COLO829 (cell line): ENCODE data around the gene SH3RF3.

ENCODE experiments used
- DNase-seq: peaks from one replicate; pipeline ENCODE4 v3.0.0; 2012; ENCODE audit warnings: low spot score

The SH3RF3 gene

DNA sequence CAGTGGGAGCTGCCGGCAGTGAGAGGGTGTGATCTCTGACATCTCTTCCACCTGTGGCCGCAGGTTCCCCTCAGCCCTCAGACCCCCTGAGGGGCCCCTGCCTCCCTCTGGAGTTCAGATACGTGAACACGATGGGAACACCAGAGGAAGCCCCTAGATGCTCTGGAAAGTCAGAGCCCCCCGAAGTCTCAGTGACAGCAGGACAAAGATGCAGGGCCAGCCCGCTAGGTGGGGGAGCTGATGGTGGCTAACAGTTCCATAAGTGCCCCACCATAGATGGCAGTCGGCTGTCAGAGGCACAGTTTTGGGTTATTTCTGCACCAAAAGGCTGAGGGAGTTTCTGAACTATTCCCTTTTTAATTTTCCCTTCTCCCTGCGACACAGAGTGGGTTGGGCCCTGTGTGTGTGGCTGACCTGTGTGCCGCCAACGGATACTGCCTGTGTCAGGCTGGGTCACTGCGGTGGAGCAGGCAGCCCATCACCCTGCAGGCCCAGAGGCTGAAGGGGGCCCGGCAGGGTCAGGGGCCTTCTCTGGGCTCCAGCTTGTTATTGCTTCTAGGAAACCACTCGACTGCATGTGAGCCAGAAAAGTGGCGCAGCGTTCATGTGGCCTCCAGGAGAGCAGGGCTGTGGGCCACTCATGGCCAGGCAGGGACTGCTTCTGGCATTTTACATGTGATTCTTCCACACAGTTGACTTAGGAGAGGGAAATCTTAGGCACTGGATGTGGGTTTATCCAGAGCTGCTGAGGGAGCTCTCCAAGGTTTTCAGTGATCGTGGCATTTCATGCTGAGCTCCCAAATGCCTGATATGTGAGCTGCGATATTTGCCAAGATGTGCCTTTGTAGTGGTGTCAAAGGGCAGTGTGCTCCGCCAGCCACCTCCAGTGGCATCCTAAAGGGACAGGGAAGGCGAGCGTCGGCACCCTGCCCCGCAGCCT lies 225.1 kb downstream of the SH3RF3 start:
- no peak for DNase-seq

- DNase-seq, result no peak
These were observed 226.3 kb downstream of the SH3RF3 start for GRCh38 chr2:109355192-109355843.

DNA sequence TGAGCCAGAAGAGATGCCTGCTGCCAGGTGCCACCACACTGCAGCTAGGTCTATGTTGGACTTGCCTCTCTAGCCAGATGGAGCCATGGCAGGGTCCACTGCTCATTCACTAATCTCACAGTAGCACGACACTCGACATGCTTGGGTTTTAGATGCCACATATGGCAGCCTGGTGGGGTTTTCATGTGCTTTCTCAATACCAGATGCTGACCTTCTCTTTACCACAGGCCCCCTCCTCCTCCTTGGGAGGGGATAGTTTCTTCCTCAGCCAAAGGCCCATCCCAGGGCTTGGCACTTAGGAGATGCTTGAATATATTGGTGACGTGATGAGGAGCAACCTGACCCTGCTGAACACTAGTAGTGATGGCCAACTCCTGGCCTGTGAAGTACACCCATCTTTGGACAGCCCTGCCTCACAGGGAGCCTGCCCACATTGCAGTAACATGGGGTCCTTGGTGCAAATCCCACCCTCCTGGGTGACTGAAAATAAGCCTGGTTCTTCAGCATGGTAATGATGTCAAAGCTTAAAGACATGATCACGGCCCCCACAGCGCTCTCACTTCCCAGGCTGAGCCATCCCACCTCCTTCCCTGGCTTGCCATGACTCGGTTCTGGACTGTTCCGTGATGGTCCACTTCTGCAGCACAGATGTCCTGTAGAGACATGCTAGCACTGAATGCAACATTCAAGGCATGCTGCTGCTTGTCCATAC lies 227.5 kb downstream of the SH3RF3 start:
- DNase-seq, result no peak

DNA sequence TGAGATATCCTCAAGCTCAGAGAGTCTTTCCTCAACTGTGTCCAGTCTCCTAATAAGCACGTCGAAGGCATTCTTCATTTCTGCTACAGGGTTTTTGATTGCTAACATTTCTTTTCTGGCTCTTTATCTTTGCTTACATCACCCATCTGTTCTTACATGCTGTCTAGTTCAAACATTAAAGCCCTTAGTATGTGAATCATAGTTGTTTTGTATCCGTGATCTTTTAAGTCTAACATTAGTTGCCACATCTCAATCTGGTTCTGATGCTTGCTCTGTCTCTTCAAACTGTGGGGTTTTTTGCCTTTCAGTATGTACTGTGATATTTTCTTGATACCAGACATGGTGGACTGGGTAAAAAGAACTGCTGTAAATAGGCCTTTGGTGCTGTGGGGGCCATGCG lies 235.2 kb downstream of the SH3RF3 start:
- DNase-seq, result no peak

- DNase-seq, result no peak
These were observed 236.1 kb downstream of the SH3RF3 start for GRCh38 chr2:109365131-109365530.

- DNase-seq, result no peak
These were observed 238.7 kb downstream of the SH3RF3 start for GRCh38 chr2:109367683-109368082.

- DNase-seq, result no peak
These were observed 239.8 kb downstream of the SH3RF3 start for GRCh38 chr2:109368798-109369197.

DNA sequence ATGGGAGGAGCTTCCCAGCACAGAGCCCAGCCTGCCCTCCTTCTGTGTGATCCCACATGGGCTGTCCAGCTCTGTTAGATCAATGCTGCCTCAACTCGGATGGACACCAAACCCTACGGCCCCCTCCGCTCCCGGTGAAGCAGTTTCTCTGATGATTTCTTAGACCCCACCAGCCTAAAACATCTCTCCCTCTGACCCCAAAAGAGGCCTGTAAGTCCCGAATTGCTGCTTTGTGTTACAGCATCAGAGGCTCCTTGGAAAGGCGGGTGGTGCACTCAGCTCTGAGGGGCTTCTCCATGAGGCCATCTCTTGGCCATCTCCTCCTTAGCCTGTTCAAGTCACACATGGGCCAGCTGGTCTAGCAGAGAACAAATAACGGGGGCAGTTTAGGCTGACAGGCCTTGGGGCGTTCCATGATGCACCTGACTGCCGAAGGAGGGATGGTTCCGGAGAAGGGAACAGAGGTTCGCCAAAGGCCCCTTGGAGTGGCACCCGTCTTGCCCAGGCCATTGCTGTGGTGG lies 240.7 kb downstream of the SH3RF3 start:
- no peak for DNase-seq

GRCh38 chr2:109370399-109371035 lies 241.5 kb downstream of the SH3RF3 start:
- DNase-seq, result no peak

DNA sequence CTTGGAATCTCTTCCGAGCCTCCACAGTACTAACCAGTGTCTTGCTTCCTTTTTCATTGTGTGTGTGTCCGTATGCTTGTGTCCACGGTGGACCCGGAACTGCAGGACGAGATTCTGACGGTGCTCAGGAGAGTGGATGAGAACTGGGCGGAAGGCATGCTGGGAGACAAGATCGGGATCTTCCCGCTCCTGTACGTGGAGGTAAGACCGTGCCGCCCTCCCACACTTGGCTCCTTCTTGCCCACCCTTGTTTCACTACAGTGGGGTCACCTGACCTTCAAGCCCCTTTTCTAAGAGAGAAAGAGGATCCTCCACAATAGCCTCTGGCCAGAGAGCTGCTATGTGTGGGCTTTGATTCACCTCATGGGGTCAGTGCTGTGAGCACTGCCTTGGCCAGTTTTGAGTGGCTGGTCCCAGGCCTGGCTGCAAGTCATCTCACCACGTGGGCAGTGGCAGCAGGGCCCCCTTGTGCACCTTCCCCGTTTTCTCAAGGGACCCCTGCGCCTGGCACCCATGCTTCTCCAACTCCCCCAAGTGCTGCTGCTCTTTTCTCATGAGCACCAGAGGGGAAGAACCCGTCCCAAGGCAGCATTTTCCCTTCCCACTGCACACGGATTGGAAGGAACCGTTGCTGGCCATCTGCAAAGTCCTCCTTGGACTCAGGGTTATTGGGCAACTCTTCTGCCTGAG lies 242.6 kb downstream of the SH3RF3 start:
- DNase-seq, result no peak

DNA sequence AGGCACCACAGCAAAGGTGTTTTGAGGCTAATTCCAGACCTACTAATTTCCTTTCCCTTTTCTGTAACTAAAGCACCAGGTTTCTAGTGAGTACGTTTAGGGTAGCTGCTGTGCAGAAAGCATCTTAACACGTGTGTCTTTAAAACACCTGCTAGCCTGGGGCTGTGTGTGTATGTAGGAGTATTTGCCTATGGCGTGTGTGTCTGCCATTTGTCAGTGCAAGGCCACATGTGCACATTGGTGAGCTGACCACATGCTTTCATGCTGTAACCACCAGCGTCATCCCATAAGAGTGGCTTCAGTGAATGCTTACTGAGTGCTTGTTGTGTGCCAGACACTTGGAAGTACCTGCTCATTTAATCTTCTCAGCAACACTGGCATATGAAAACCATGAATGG lies 243.2 kb downstream of the SH3RF3 start:
- DNase-seq, result no peak

DNA sequence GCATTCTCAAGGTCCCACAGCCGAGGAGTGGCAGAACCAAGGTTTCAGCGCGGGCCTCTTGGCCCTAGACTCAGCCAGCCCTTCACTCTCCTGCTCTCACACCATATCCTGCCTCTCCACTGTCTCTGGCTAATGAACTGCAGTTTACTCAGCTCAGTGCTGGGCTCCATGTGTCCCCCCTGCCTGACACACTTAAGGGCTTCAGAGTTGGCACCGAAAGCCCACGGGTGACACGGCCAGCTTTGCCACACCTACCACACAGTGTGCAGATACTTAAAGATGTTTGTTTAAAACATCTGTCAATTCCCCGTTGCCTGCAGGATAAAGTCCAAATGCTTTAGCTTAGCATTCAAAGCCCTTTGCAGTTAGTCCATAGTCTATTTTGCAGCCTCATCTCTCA lies 243.6 kb downstream of the SH3RF3 start:
- no peak for DNase-seq

DNA sequence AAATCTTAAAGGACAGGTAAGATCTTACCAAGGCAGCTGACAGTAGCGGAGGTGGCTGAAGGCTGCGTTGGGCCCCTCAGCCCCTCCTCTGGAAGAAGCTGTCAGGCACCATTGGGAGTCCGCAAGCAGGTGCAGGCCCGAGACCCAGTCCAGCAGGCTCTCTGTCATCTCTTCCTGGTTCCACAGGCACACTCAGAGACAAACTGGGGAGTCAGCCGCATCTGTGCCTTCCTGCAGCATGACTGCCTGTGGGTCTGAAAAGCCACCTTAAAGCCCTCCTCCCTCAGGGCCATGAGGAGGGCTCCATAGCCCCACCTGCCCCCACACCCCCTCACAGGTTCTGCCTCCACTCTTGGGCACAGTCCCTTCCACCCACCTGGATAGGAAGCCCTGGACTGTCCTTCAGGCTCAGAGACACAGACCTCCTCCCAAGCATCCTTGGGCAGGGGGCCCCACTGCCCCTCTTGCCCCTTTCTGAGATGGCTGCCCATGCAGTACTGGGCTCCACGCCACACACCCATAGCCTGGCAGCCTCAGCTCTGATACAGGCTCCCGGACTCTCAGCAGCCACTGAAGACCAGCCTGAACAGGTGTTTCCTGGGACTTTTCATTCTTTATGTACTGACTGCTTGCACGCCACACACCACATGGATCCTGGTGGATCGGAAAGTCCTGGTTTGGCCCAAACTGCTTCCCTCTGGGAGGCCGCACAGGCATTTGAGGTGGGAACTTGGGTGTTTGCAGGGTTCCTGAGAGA lies 245.0 kb downstream of the SH3RF3 start:
- DNase-seq, result no peak

DNA sequence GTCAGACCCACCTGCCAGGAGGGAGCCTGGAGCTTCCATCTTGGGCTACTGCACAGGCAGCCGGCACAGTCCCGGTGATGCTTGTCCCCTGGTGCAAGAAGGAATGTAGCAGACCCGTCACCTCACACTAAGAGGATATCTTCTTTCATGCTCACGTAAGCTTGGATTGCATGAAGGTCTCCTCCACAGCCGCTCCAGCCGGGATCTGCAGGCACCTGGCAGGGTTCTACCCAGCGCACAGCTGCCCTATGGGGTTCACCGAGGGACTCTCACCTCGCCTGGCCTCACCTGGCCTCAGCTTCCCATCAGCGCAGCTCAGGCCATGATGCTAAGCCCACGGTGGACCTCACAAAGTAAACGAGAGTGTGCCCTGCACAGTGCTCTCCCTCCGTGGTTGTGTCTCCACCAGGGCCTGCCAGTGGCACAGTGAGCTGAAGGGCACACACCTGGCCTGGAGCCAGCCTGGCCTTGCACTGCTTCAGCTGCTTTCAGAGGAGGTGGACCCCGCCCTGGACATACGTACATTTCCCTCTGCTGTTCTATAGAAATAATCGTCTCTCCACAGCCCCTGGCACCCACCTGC lies 245.6 kb downstream of the SH3RF3 start:
- DNase-seq, result no peak

GRCh38 chr2:109375131-109375561 lies 246.1 kb downstream of the SH3RF3 start:
- no peak for DNase-seq

GRCh38 chr2:109375656-109376055 lies 246.7 kb downstream of the SH3RF3 start:
- DNase-seq, result no peak

DNA sequence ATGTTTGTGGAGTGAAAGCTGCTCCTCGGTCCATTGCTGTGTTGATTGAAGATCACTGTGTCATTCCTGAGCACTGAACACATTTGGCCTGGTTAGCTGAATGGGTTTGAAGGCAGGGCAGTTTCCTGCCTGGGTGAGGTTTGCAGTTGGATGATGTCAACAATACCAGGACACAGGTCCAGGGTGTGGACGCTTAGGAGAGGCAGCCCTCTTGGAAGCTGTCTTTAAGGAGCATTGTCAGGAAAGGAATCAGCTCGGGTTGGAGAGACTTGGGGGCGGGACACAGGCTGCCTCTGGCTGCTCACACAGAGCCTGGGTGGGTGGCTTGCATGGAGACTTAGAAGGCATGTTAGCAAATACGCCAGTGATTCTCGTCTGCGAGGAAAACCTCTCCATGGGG lies 247.1 kb downstream of the SH3RF3 start:
- DNase-seq, result no peak

- no peak for DNase-seq
These were observed 247.9 kb downstream of the SH3RF3 start for GRCh38 chr2:109376796-109377495.

DNA sequence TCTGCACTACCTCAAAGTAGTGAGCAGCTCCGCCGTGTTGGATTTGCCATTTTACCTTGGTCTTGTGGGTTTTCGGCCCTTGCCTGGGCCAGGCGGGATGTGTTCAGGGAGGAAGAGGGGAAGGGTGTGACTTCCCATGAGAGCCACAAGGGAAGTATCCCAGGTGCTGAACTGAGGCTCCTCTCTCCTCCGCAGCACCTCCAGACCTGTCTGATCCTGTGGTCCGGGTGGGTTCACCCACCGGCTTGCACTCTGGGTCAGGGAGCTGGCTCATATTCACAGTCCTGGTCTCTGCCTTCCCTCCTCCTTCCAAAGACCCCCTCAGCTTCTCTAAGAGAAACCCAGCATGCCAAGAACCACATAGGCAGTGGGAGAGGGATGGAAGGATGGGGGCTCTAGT lies 249.0 kb downstream of the SH3RF3 start:
- no peak for DNase-seq

DNA sequence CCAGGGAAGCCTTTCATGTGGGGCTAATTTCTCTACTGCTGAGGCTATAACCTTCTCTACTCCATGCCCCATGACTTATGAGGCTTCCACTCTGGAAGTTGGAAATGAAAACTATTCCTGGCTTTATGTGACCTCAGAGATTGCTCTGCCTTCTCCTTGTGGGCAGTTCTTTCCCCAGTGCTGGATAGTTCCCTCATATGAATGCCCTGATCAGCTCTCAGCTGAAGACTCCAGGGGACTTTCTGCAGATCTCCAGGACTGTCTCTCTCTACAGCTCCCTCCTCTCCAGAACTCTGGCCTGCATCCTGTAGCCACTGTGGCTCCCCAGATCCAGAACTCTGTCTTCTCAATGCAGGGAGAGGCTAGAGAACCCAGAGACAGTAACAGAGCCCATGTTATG lies 249.7 kb downstream of the SH3RF3 start:
- DNase-seq, result no peak
